Adipocyte (in vitro differentiated cells): ENCODE measurements around the gene AGER.
"Not testable (repeated sequence)": the region's sequence is repeated elsewhere in the genome, so short reads cannot be mapped to it uniquely, and the experiment has no call there.

Experiments
- DNase-seq: peaks from one replicate; pipeline ENCODE4 v3.0.0-alpha.2; 2015; ENCODE audit warnings: low read depth
- H3K27me3 ChIP-seq: replicated peaks from 2 replicates; pipeline ENCODE4 v1.7.0; 2013; ENCODE audit warnings: mild to moderate bottlenecking, low read length, moderate library complexity; ENCODE audit not compliant: control insufficient read depth, insufficient read depth
- H3K36me3 ChIP-seq: 2 replicates; pipeline ENCODE4 v1.7.0; 2013; ENCODE audit warnings: low read length, mild to moderate bottlenecking, moderate library complexity; ENCODE audit not compliant: control insufficient read depth, insufficient read depth, severe bottlenecking
- H3K4me1 ChIP-seq: 2 replicates; pipeline ENCODE4 v1.7.0; 2013; ENCODE audit warnings: mild to moderate bottlenecking, low read length, moderate library complexity; ENCODE audit not compliant: control insufficient read depth, insufficient read depth
- H3K4me3 ChIP-seq: 2 replicates; pipeline ENCODE4 v1.7.0; 2013; ENCODE audit warnings: mild to moderate bottlenecking, low read length, moderate library complexity
- H3K9ac ChIP-seq: 2 replicates; pipeline ENCODE4 v1.7.0; 2013; ENCODE audit warnings: mild to moderate bottlenecking, low read length, moderate library complexity
- H3K9me3 ChIP-seq: 2 replicates; pipeline ENCODE4 v1.7.0; 2013; ENCODE audit warnings: mild to moderate bottlenecking, low read length, moderate library complexity; ENCODE audit not compliant: control insufficient read depth

The AGER gene

GRCh38 chr6:32149092-32149755 is 34.8 kb downstream of the AGER start:
- Histone ChIP-seq H3K4me3 (peak overlapping the region; percentile 75), H3K9me3 (no peaks in the 10 kb centered on the region), H3K27me3 (peaks cover 6% of the 10 kb centered on the region)

GRCh38 chr6:32148289-32149091 is 35.6 kb downstream of the AGER start:
- Histone ChIP-seq H3K9ac (peak overlapping the region; percentile 36), H3K4me3 (peak overlapping the region; percentile 75), H3K9me3 (no peaks in the 10 kb centered on the region), H3K27me3 (peaks cover 6% of the 10 kb centered on the region), H3K36me3 (no peaks in the 10 kb centered on the region), H3K4me1 (peaks cover 19% of the 10 kb centered on the region)
- DNase-seq = no peak

More at GRCh38 chr6:32149092-32149755, 34.8 kb downstream of the AGER start:
- no peaks in the 10 kb centered on the region for H3K36me3 ChIP-seq
- peaks cover 20% of the 10 kb centered on the region for H3K4me1 ChIP-seq
- no peak for DNase-seq
- no peak overlapping the region for H3K9ac ChIP-seq

- H3K4me3 ChIP-seq = peak overlapping the region; percentile 75
- no peak overlapping the region for H3K9ac ChIP-seq
- H3K9me3 ChIP-seq = no peaks in the 10 kb centered on the region
- no peaks in the 10 kb centered on the region for H3K36me3 ChIP-seq
- H3K4me1 ChIP-seq = peaks cover 10% of the 10 kb centered on the region
- DNase-seq = no peak
- peaks cover 6% of the 10 kb centered on the region for H3K27me3 ChIP-seq
Measured at GRCh38 chr6:32147401-32148132, 36.5 kb downstream of the AGER start.

- Histone ChIP-seq H3K9me3 (no peaks in the 10 kb centered on the region), H3K36me3 (no peaks in the 10 kb centered on the region), H3K4me1 (peaks cover 4% of the 10 kb centered on the region), H3K27me3 (peaks cover 6% of the 10 kb centered on the region), H3K4me3 (no peak overlapping the region), H3K9ac (no peak overlapping the region)
- DNase-seq = no peak
Measured at GRCh38 chr6:32146687-32147086, 37.4 kb downstream of the AGER start.

- H3K36me3 ChIP-seq = no peaks in the 10 kb centered on the region
- no peaks in the 10 kb centered on the region for H3K9me3 ChIP-seq
- DNase-seq = no peak
- H3K9ac ChIP-seq = no peak overlapping the region
- peaks cover 4% of the 10 kb centered on the region for H3K4me1 ChIP-seq
- H3K4me3 ChIP-seq = no peak overlapping the region
- peaks cover 6% of the 10 kb centered on the region for H3K27me3 ChIP-seq
Measured at GRCh38 chr6:32146287-32146686, 37.8 kb downstream of the AGER start.

- not testable (repeated sequence) for H3K27me3 ChIP-seq, H3K36me3 ChIP-seq, DNase-seq, H3K4me3 ChIP-seq, H3K9ac ChIP-seq, H3K9me3 ChIP-seq
- H3K4me1 ChIP-seq = peaks cover 14% of the 10 kb centered on the region
Measured at GRCh38 chr6:32144238-32144637, 39.8 kb downstream of the AGER start.

GRCh38 chr6:32140420-32141046 is 43.5 kb downstream of the AGER start:
- Histone ChIP-seq H3K27me3 (no peaks in the 10 kb centered on the region), H3K4me3 (no peak overlapping the region), H3K4me1 (peaks cover 14% of the 10 kb centered on the region), H3K9ac (no peak overlapping the region), H3K36me3 (no peaks in the 10 kb centered on the region), H3K9me3 (no peaks in the 10 kb centered on the region)
- no peak for DNase-seq

- Histone ChIP-seq H3K4me1 (peaks cover 12% of the 10 kb centered on the region), H3K9me3 (no peaks in the 10 kb centered on the region), H3K27me3 (no peaks in the 10 kb centered on the region), H3K36me3 (no peaks in the 10 kb centered on the region), H3K9ac (no peak overlapping the region), H3K4me3 (no peak overlapping the region)
- DNase-seq = no peak
Measured at GRCh38 chr6:32139590-32139989, 44.5 kb downstream of the AGER start.

GRCh38 chr6:32137454-32137853 is 46.6 kb downstream of the AGER start:
- no peaks in the 10 kb centered on the region for H3K36me3 ChIP-seq
- H3K4me3 ChIP-seq = no peak overlapping the region
- H3K4me1 ChIP-seq = peaks cover 10% of the 10 kb centered on the region
- H3K9ac ChIP-seq = no peak overlapping the region
- no peaks in the 10 kb centered on the region for H3K9me3 ChIP-seq
- no peaks in the 10 kb centered on the region for H3K27me3 ChIP-seq
- DNase-seq = no peak

- Histone ChIP-seq H3K4me3 (no peak overlapping the region), H3K36me3 (no peaks in the 10 kb centered on the region), H3K9ac (no peak overlapping the region), H3K9me3 (no peaks in the 10 kb centered on the region), H3K4me1 (peaks cover 9% of the 10 kb centered on the region), H3K27me3 (no peaks in the 10 kb centered on the region)
- DNase-seq = no peak
Measured at GRCh38 chr6:32133786-32134185, 50.3 kb downstream of the AGER start.

GRCh38 chr6:32132110-32132509 is 51.9 kb downstream of the AGER start:
- H3K27me3 ChIP-seq = no peaks in the 10 kb centered on the region
- H3K9ac ChIP-seq = no peak overlapping the region
- H3K4me3 ChIP-seq = no peak overlapping the region
- peaks cover 18% of the 10 kb centered on the region for H3K4me1 ChIP-seq
- no peaks in the 10 kb centered on the region for H3K9me3 ChIP-seq
- DNase-seq = no peak
- H3K36me3 ChIP-seq = no peaks in the 10 kb centered on the region
